WTC11 (cell line): Measurements from ENCODE around the gene ZSCAN10. TPM values are rescaled to one million over a fixed set of nuclear protein-coding genes. Genes with fewer than 3 reads are reported as not detected.

Experiments
- ATAC-seq: fragments of 200-7000 bp; cut with Tn5 transposase; 2 replicates; pipeline ENCODE4 v1.10.0; 2021; ENCODE audit warnings: mild to moderate bottlenecking, moderate library complexity
- CTCF ChIA-PET: fragments of 300-600 bp; sonication (Branson Sonifier 250); formaldehyde crosslinking; loops from one replicate; lab custom pipeline; 2021; ENCODE audit warnings: antibody characterized with exemption; lab: Charles Lee
- POLR2A ChIA-PET: fragments of 350-600 bp; sonication (Branson Sonifier 250); formaldehyde crosslinking; loops from one replicate; lab custom pipeline; 2021; ENCODE audit warnings: antibody characterized with exemption; lab: Charles Lee
- DNase-seq: peaks from one replicate; pipeline ENCODE4 v3.0.0; 2021; ENCODE audit warnings: low spot score
- H3K27ac Mint-ChIP-seq: 2 replicates; pipeline ENCODE4 v1.8.0; 2021; ENCODE audit warnings: mixed read lengths
- H3K27me3 Mint-ChIP-seq: 2 replicates; pipeline ENCODE4 v1.8.0; 2021; ENCODE audit warnings: low read depth, mild to moderate bottlenecking, moderate library complexity, mixed read lengths
- H3K36me3 Mint-ChIP-seq: 2 replicates; pipeline ENCODE4 v1.8.0; 2021; ENCODE audit warnings: mixed read lengths
- H3K4me1 Mint-ChIP-seq: 2 replicates; pipeline ENCODE4 v1.8.0; 2022; ENCODE audit warnings: mixed read lengths
- H3K4me3 Mint-ChIP-seq: 2 replicates; pipeline ENCODE4 v1.8.0; 2021; ENCODE audit warnings: mild to moderate bottlenecking, moderate library complexity, mixed read lengths
- H3K9me3 Mint-ChIP-seq: 2 replicates; pipeline ENCODE4 v1.8.0; 2021; ENCODE audit warnings: mixed read lengths
- CTCF ChIP-seq: fragments of 200-600 bp; IDR thresholded peaks from 2 replicates; pipeline ENCODE4 v1.8.0; 2022; ENCODE audit warnings: antibody characterized with exemption
- ERG ChIP-seq: fragments of 250-450 bp; sonication (Bioruptor Pico); IDR thresholded peaks from 2 replicates; pipeline ENCODE4 v1.8.0; 2021; ENCODE audit warnings: mild to moderate bottlenecking
- ETV6 ChIP-seq: sonication (generic); formaldehyde crosslinking; IDR thresholded peaks from 2 replicates; pipeline ENCODE4 v1.8.1; 2022; ENCODE audit warnings: mild to moderate bottlenecking, missing genetic modification reagents
- HMGXB4 ChIP-seq: sonication (generic); formaldehyde crosslinking; IDR thresholded peaks from 2 replicates; pipeline ENCODE4 v1.8.1; 2023; ENCODE audit warnings: mild to moderate bottlenecking, moderate library complexity, missing genetic modification reagents
- IRF1 ChIP-seq: sonication (generic); formaldehyde crosslinking; IDR thresholded peaks from 2 replicates; pipeline ENCODE4 v1.8.0; 2023; ENCODE audit warnings: missing genetic modification reagents
- IRF2 ChIP-seq: sonication (generic); formaldehyde crosslinking; IDR thresholded peaks from 2 replicates; pipeline ENCODE4 v1.8.0; 2022; ENCODE audit warnings: low read depth, missing genetic modification reagents, borderline replicate concordance
- NR3C1 ChIP-seq: sonication (generic); formaldehyde crosslinking; conservative IDR thresholded peaks from 2 replicates; pipeline ENCODE4 v1.8.1; 2023; ENCODE audit warnings: low read depth, mild to moderate bottlenecking, missing genetic modification reagents
- PRRX2 ChIP-seq: fragments of 250-450 bp; sonication (Bioruptor Pico); IDR thresholded peaks from 2 replicates; pipeline ENCODE4 v1.8.0; 2021; ENCODE audit warnings: mild to moderate bottlenecking
- RELA ChIP-seq: sonication (generic); formaldehyde crosslinking; IDR thresholded peaks from 2 replicates; pipeline ENCODE4 v1.8.1; 2022; ENCODE audit warnings: missing genetic modification reagents, mild to moderate bottlenecking, borderline replicate concordance
- SP1 ChIP-seq: sonication (generic); formaldehyde crosslinking; conservative IDR thresholded peaks from 2 replicates; pipeline ENCODE4 v1.8.1; 2022; ENCODE audit warnings: missing genetic modification reagents
- STAT6 ChIP-seq: sonication (generic); formaldehyde crosslinking; conservative IDR thresholded peaks from 2 replicates; pipeline ENCODE4 v1.8.1; 2023; ENCODE audit warnings: mild to moderate bottlenecking, low read depth, missing genetic modification reagents, moderate library complexity
- ZNF121 ChIP-seq: sonication (generic); formaldehyde crosslinking; IDR thresholded peaks from 2 replicates; pipeline ENCODE4 v1.8.0; 2023; ENCODE audit warnings: missing genetic modification reagents
- ZNF396 ChIP-seq: fragments of 250-450 bp; sonication (Bioruptor Pico); IDR thresholded peaks from 2 replicates; pipeline ENCODE4 v1.8.0; 2021; ENCODE audit warnings: mild to moderate bottlenecking, moderate library complexity, borderline replicate concordance
- total RNA-seq: library from RNA; stranded (reverse); gene quantifications from 3 replicates; pipeline ENCODE4 v1.2.3, GENCODE V29; 2021
- TF ChIP-seq, protein P1 (sequence below): fragments of 250-450 bp; sonication (Bioruptor Pico); IDR thresholded peaks from 2 replicates; pipeline ENCODE4 v1.9.0; 2021; ENCODE audit warnings: mild to moderate bottlenecking
- TF ChIP-seq, protein P2 (sequence below): sonication (generic); formaldehyde crosslinking; IDR thresholded peaks from 2 replicates; pipeline ENCODE4 v1.8.0; 2022; ENCODE audit warnings: mild to moderate bottlenecking, missing genetic modification reagents

The ZSCAN10 gene
- total RNA-seq, 1 experiment from 2014 or later: 263 TPM

DNA sequence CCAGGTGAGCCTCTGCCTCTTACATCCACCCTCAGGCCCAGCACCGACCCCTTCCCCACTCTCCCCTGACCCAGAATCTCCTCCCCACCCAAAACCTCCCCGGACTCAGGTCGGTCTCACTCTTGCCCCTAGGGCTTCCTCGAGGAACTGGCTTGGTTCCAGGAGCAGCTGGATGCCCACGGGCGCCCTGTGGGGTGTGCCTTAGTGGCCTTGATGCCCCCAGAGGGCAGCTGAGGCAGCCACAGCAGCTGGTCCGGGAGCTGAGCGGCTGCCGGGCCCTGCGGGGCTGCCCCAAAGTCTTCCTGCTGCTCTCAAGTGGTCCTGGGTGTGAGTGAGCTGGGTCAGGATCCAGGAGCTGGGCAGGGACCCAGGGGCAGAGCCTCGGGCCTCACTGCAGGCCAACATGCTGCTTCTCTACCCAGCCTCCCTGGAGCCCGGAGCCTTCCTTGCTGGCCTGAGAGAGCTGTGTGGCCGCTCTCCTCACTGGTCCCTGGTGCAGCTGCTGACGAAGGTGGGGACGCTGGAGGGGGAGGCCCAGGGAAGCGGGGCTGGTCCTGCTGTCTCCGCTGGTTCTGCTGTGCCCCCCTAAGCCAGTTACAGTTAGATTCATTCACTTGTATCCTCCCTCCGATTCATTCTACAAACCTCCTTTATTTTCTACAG, 45.4 kb upstream of the ZSCAN10 start (continued):
- TF ChIP-seq, protein P1, sequence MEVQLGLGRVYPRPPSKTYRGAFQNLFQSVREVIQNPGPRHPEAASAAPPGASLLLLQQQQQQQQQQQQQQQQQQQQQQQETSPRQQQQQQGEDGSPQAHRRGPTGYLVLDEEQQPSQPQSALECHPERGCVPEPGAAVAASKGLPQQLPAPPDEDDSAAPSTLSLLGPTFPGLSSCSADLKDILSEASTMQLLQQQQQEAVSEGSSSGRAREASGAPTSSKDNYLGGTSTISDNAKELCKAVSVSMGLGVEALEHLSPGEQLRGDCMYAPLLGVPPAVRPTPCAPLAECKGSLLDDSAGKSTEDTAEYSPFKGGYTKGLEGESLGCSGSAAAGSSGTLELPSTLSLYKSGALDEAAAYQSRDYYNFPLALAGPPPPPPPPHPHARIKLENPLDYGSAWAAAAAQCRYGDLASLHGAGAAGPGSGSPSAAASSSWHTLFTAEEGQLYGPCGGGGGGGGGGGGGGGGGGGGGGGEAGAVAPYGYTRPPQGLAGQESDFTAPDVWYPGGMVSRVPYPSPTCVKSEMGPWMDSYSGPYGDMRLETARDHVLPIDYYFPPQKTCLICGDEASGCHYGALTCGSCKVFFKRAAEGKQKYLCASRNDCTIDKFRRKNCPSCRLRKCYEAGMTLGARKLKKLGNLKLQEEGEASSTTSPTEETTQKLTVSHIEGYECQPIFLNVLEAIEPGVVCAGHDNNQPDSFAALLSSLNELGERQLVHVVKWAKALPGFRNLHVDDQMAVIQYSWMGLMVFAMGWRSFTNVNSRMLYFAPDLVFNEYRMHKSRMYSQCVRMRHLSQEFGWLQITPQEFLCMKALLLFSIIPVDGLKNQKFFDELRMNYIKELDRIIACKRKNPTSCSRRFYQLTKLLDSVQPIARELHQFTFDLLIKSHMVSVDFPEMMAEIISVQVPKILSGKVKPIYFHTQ (CRISPR knock-in tag): no peak
- TF ChIP-seq ZNF121 (CRISPR knock-in tag): no peak
- TF ChIP-seq, protein P2, sequence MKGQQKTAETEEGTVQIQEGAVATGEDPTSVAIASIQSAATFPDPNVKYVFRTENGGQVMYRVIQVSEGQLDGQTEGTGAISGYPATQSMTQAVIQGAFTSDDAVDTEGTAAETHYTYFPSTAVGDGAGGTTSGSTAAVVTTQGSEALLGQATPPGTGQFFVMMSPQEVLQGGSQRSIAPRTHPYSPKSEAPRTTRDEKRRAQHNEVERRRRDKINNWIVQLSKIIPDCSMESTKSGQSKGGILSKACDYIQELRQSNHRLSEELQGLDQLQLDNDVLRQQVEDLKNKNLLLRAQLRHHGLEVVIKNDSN (CRISPR knock-in tag): no peak
- no peak for TF ChIP-seq RELA (CRISPR knock-in tag)

DNA sequence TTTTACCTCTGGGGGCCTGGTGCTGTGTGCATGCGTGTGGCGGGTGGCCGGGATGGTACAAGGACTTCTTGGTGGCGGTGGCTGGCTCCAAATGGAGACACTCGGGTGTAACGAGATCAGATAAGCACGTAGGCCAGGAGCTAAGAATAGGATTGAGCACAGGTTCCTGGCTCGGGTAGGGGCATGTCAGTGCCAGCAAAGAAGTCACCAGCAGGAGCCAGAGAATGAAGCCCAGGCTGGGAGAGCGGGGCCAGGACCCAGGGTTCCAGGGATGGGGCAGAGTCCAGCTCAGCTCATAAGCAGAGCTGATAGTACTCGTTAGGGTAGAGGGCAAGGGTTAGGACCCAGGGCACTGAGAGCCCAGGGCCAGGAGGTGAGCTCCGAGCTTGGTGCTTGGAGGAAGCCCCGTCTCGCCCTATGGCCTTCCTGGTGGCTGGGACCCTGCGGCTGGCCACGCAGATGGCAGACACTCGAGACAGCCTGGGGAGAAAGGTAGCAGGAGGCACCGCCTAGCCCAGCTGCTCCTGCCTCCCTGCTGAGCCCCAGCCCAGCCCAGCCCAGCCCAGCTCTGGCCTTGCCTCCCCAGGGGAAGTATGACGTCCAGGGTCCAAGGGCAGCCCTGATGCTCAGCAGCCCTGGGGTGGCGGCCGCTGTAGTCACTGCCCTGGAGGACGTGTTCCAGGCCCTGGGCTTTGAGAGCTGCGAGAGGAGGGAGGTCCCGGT, 44.7 kb upstream of the ZSCAN10 start:
- ChIA-PET POLR2A (interaction anchor here (2.2 kb wide), 1 partner anchor 9 kb away, joined by 6 read pairs; the partner anchor contains the start of gene ZNF213), CTCF (interaction anchor here (0.6 to 3.8 kb wide), 7 partner anchors 9 to 423 kb away, joined by 3 to 30 read pairs (median 4); partner anchors contain the start of gene ZNF213)
- Mint-ChIP-seq H3K4me1 (no peaks in the 10 kb centered on the region), H3K36me3 (peaks cover 7% of the 10 kb centered on the region; the same call in 1 of the 2 replicates), H3K27ac (no peak overlapping the region; the same call in 1 of the 2 replicates), H3K9me3 (no peaks in the 10 kb centered on the region), H3K4me3 (no peak overlapping the region), H3K27me3 (peaks cover 11% of the 10 kb centered on the region)
- TF ChIP-seq ZNF396 (CRISPR knock-in tag): no peak
- no peak for TF ChIP-seq ETV6
- no peak for TF ChIP-seq IRF1
- no peak for TF ChIP-seq ZNF121 (CRISPR knock-in tag)
- TF ChIP-seq SP1: no peak
- TF ChIP-seq CTCF: no peak
- TF ChIP-seq HMGXB4: no peak
- TF ChIP-seq PRRX2 (CRISPR knock-in tag): no peak
- no peak for TF ChIP-seq IRF2
- TF ChIP-seq ERG (CRISPR knock-in tag): no peak
- no peak for TF ChIP-seq NR3C1 (CRISPR knock-in tag)
- no peak for TF ChIP-seq STAT6 (CRISPR knock-in tag)
- no peak for ATAC-seq
- no peak for DNase-seq
